ENCODE data around the gene ANO8. TPM values are rescaled to one million over a fixed set of nuclear protein-coding genes. Genes with fewer than 3 reads are reported as not detected.
"Not testable (repeated sequence)": the region's sequence is repeated elsewhere in the genome, so short reads cannot be mapped to it uniquely, and the experiment has no call there.

The ANO8 gene
- total and polyA plus RNA-seq, 5 donors: 7.1 to 10.9 (median 8.1) TPM

DNA sequence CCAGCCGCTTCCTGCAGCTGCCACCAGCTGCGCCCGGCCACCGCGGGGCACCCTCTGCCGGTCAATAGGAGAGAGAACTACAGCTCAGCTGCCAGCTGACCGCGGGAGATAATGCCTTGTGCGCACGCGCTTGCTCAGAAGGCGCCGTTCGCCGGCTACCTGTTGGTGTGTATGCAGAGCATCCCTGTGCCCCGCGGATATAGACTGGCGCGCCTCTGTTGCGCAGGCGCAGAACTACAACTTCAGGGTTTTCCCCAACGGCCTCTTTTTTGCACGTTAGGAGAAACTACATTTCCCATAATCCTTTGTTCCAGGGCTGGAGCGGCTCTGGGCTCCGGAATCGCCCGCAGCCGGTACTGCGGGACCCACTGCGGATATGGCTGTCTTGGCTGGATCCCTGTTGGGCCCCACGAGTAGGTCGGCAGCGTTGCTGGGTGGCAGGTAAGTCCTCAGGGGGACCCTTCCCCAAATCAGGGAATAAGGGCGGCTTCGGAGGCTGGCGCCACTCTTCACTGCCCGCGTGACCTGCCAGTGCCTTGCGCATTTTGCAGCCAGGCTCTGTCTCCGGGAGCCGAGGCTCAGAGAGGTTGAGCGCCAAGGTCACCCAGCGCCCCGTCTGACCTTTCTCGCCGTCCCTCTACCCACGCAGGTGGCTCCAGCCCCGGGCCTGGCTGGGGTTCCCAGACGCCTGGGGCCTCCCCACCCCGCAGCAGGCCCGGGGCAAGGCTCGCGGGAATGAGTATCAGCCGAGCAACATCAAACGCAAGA, 29.0 kb downstream of the ANO8 start, which contains the start of gene MRPL34:
MRPL34 (plus strand) TSS at position 356 of the 768 bp plus-strand sequence; CDS start at position 377, 21 bp downstream.
- intact Hi-C loops (cut with DNase I): no loop called here
- under 1% methylated on average over 55 of the region's 55 CpGs for WGBS
- H3K4me1 ChIP-seq (ENCODE audit: control insufficient read depth, insufficient read depth, low read length): no peaks in the 10 kb centered on the region
- ATAC-seq (peak; percentile 71), DNase-seq (peak; percentile 94 to 98 (median 97))
- peak within 1 kb of the TSS; percentile 86 for H3K27ac ChIP-seq (ENCODE audit: low read length)
- no peaks in the 10 kb centered on the region for H3K9me3 ChIP-seq (ENCODE audit: control insufficient read depth, low read length)
- peak within 1 kb of the TSS; percentile 44 for H3K4me3 ChIP-seq (ENCODE audit: low read length)
- H3K27me3 ChIP-seq (ENCODE audit: control insufficient read depth, insufficient read depth): no peaks in the 10 kb centered on the region

DNA sequence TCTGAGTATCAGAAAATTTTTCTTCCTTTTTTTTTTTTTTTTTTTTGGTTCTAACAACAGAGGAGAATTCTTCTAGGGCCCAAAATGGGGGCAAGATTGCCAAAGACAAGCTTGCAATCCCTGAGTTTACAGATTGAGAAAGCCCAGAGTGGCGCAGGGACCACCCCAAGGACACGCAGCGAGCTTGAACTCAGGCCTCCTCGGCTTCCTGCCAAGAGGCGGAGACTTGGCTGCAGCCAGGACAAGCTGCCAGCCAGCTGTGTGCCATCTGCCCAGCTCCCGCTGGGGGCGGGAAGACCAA, 29.5 kb downstream of the ANO8 start:
- intact Hi-C loops (cut with DNase I): no loop called here
- peak overlapping the region; percentile 38 for H3K27ac ChIP-seq (ENCODE audit: low read length)

DNA sequence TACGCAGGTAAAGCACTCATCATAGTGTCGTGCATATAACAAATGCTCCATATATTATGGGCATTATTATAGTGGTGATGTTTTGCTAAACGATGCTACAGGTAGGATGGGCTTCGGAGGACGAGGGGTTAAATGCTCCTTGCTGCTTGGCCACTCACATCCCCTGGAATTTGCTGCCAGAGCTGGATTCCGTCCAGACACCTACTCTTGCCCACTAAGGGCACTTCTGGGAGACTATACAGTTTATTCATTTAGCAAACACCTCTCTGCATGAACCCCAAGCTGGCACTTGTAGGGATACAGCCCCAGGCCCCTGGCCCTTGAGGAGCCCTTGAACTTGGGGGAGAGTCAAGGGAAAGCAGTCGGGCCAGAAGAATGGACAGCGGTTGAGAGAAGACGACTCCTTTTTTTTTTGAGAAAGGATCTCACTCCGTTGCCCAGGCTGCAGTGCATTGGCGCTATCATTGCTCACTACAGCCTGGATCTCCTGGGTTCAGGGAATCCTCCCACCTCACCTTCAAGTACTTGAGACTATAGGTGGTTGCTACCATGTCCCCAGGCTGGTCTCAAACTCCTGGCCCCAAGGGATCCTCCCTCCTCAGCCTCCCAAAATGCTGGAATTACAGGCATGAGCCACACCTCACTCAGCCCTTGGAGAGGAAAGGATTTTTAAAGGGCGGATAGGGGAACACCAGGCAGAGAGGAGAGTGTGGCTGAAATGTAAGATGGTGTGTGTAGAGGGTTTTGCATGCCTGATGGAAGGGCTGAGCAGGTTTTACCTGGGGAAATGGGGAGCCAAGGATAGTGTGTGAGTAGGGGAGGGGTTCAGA, 30.1 kb downstream of the ANO8 start:
- DNase-seq (no peak), ATAC-seq (no peak)
- Histone ChIP-seq H3K4me3 (ENCODE audit: low read length) (no peak overlapping the region), H3K27me3 (ENCODE audit: control insufficient read depth, insufficient read depth) (no peaks in the 10 kb centered on the region), H3K4me1 (ENCODE audit: control insufficient read depth, insufficient read depth, low read length) (no peaks in the 10 kb centered on the region), H3K9me3 (ENCODE audit: control insufficient read depth, low read length) (no peaks in the 10 kb centered on the region), H3K27ac (ENCODE audit: low read length) (peak overlapping the region; percentile 38)
- 56% methylated on average over 12 of the region's 12 CpGs for WGBS
- intact Hi-C loops (cut with DNase I): no loop called here

More for the DNA sequence above, 29.5 kb downstream of the ANO8 start:
- WGBS: 1% methylated on average over 7 of the region's 7 CpGs
- ATAC-seq (no peak), DNase-seq (no peak)
- H3K4me1 ChIP-seq (ENCODE audit: control insufficient read depth, insufficient read depth, low read length): no peaks in the 10 kb centered on the region
- H3K27me3 ChIP-seq (ENCODE audit: control insufficient read depth, insufficient read depth): no peaks in the 10 kb centered on the region
- no peak overlapping the region for H3K4me3 ChIP-seq (ENCODE audit: low read length)
- no peaks in the 10 kb centered on the region for H3K9me3 ChIP-seq (ENCODE audit: control insufficient read depth, low read length)

DNA sequence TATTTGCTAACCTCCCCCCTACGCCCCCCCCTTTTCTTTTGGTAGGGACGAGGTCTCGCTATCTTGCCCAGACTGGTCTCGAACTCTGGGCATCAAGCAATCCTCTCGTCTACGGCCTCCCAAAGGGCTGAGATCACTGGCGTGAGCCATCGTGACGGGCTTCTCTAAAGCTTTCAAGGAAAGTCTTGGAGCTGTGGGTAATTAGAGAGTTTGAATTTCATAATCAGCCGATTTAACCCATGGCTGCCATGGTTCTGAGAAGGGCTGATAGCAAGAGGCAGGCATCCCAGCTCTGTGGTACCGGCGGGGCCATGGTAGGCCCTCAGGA, 30.8 kb downstream of the ANO8 start:
- no peak overlapping the region for H3K4me3 ChIP-seq (ENCODE audit: low read length)
- 51% methylated on average over 12 of the region's 12 CpGs for WGBS
- H3K27ac ChIP-seq (ENCODE audit: low read length): peak overlapping the region; percentile 31
- no peaks in the 10 kb centered on the region for H3K9me3 ChIP-seq (ENCODE audit: control insufficient read depth, low read length)
- intact Hi-C loops (cut with DNase I): no loop called here
- no peak for DNase-seq
- ATAC-seq: no peak
- H3K27me3 ChIP-seq (ENCODE audit: control insufficient read depth, insufficient read depth): no peaks in the 10 kb centered on the region
- no peaks in the 10 kb centered on the region for H3K4me1 ChIP-seq (ENCODE audit: control insufficient read depth, insufficient read depth, low read length)

DNA sequence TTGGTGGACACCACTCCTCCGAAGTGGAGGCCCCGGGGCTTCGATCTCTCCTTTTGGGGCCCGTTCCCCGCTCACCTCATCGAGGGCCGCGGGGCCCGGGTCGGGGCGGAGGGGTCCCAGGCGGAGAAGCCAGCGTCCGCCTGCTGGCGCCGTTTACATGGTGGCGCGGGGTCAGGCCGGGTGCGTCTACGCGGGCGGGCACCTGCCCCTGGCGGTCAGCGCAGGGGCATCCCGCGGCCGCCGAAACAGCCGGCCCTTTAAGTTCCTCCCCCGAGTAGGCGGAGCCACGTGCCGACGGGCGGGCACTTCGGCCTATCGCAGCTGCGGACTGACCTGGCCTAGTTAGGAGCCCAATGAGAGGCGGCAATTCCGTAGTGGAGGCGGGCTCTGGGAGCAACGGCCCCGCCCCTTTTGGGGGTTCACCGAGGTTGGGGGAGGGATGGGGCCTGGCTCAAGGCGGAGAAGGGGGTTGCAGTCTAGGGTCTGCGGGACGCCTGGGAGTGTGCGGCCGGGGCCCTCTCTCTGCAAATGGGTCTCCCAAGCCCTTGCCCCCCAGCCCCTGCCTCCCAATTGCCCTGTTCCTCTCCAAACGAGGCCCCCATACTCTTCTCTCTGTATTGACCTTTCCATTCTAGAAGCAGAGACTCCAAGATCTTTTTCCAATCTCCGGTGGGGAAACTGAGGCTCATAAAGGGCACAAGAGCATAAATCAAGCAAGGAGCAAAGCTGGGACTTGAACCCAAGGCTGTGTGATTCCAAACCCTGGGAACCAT, 31.3 kb downstream of the ANO8 start, which contains the start of gene ABHD8:
ABHD8 (minus strand) TSS at position 259 of the 773 bp plus-strand sequence. CDS start 1,809 bp downstream, outside the sequence.
- no peaks in the 10 kb centered on the region for H3K9me3 ChIP-seq (ENCODE audit: control insufficient read depth, low read length)
- no peaks in the 10 kb centered on the region for H3K4me1 ChIP-seq (ENCODE audit: control insufficient read depth, insufficient read depth, low read length)
- WGBS: under 1% methylated on average over 52 of the region's 52 CpGs
- ATAC-seq (peak; percentile 88 to 91), DNase-seq (peak; percentile 97 to 99 (median 98))
- no peaks in the 10 kb centered on the region for H3K27me3 ChIP-seq (ENCODE audit: control insufficient read depth, insufficient read depth)
- peak within 1 kb of the TSS; percentile 87 for H3K4me3 ChIP-seq (ENCODE audit: low read length)
- H3K27ac ChIP-seq (ENCODE audit: low read length): peak within 1 kb of the TSS; percentile 31
- intact Hi-C loops (cut with DNase I): no loop called here

DNA sequence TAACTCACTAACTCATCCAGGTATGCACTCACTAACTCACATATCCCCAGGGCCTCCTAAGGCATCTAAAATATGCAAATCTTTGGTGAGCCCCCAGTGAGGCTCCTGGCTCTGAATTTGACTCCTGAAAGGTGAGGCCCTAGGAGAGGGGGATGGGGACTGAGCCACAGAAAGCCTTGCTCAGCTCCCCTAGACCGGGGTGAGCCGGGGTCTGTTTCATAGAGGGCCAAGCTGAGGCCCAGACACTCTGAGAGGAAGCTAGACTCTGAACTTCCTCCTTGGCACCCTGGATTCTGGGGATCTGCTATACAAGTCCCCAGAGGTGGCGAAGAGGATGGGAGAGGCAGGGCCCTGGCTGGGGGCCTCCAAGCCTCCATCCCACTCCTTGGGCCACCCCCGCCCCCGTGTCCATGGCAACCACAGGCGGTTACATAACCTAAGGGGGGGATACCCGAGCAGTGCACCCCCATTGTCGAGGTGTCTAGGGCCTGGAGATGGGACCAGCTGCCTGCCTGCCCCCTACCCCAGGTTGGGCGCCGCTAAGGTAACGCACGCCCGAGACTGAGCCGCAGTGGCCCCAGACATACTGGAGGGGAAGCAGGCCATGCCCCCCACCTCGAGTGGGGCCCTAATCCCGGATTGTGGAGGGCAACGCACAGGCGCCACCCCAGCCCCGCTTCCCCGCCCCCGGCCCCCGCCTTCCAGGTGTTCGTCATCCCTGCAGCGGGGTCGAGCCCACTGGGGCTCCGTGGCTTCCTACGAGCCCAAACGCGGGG, 32.1 kb downstream of the ANO8 start:
- DNase-seq (peak in 2 of 3 donors; percentile 73 to 80), ATAC-seq (peak in 1 of 2 donors; percentile 1)
- no peaks in the 10 kb centered on the region for H3K9me3 ChIP-seq (ENCODE audit: control insufficient read depth, low read length)

DNA sequence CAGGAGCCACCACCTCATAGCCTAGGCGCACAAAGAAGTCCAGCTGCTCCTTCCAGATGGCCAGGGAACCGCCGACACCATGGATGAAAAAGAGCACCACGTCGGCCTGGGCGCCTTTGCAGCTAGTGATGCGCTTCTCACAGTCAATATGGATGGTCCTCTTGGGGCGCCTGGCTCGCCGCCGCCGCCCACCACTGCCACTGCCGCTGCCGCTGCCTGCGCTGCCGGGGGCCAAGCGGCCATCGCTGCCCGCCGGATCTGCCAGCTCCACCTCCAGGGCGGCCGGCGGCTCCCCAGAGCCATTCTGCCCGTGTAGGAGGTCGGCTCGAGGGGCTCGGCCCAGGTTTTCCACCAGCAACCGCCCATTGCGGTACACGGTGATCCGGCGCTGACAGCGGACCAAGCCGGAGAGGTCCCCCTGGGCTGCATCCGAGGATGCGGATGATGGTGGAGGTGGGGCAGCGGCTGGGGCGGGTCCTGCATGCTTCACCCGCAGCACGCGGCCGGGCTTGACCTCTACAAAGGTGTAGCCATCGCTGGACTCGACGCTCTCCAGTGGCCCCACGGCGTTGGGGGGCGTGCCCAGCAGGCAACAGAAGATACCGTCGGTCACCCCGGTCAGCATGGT, 33.5 kb downstream of the ANO8 start:
- intact Hi-C loops (cut with DNase I): no loop called here
- Histone ChIP-seq H3K27me3 (ENCODE audit: control insufficient read depth, insufficient read depth) (no peaks in the 10 kb centered on the region), H3K4me3 (ENCODE audit: low read length) (no peak overlapping the region), H3K4me1 (ENCODE audit: control insufficient read depth, insufficient read depth, low read length) (no peaks in the 10 kb centered on the region), H3K9me3 (ENCODE audit: control insufficient read depth, low read length) (no peaks in the 10 kb centered on the region), H3K27ac (ENCODE audit: low read length) (no peak overlapping the region)
- WGBS: 93% methylated on average over 51 of the region's 51 CpGs
- no peak for ATAC-seq
- peak in 1 of 3 donors; percentile 57 for DNase-seq

More for the DNA sequence above, 32.1 kb downstream of the ANO8 start:
- H3K4me3 ChIP-seq (ENCODE audit: low read length): peak overlapping the region; percentile 87
- no peaks in the 10 kb centered on the region for H3K4me1 ChIP-seq (ENCODE audit: control insufficient read depth, insufficient read depth, low read length)
- no peaks in the 10 kb centered on the region for H3K27me3 ChIP-seq (ENCODE audit: control insufficient read depth, insufficient read depth)
- WGBS: 12% methylated on average over 29 of the region's 29 CpGs
- intact Hi-C loops (cut with DNase I): no loop called here
- no peak overlapping the region for H3K27ac ChIP-seq (ENCODE audit: low read length)

DNA sequence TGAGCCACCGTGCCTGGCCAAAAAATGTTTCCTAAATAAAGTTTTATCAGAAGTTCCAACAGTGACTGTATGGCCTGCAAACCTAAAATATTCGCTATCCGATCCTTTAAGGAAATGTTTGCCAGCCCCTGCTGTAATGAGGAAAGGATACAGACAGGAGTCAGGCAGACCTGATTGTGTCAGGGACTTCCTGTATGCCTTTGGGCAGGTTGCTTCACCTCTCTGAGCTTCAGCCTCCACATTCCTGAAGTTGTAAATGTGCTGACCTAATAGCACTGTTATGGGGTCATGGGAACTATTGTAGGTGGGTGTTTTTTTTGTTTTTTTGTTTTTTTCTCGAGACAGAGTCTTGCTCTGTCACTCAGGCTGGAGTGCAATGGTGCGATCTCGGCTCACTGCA, 37.7 kb downstream of the ANO8 start:
- Histone ChIP-seq H3K9me3 (ENCODE audit: control insufficient read depth, low read length) (no peaks in the 10 kb centered on the region), H3K27ac (ENCODE audit: low read length) (no peak overlapping the region), H3K4me3 (ENCODE audit: low read length) (no peak overlapping the region), H3K4me1 (ENCODE audit: control insufficient read depth, insufficient read depth, low read length) (no peaks in the 10 kb centered on the region), H3K27me3 (ENCODE audit: control insufficient read depth, insufficient read depth) (no peaks in the 10 kb centered on the region)
- intact Hi-C loops (cut with DNase I): loop anchor here in 3 of 4 donors (10.0 kb wide), 2 partner anchors 88 to 98 kb away; partner anchors contain the start of gene CCDC194 (in 1 of the 3)
- ATAC-seq (no peak), DNase-seq (no peak)
- WGBS: 88% methylated on average over 6 of the region's 6 CpGs

DNA sequence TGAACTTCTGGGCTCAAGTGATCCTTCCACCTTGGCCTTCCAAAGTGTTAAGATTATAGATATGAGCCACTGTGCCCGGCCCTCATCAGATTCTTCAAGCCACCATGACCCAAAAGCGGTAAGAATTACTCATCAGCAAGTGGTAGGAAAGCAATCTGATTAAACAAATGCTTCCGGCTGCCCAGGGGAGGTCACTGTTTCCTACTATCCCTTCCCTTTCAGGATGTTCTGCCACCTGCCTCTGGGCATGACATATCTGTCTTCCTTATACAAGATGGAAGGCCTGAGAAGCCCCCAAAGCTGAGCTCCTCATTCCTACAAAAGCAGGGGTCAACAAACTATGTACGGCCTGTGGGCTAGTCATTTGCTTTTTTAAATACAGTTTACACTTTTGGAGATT, 38.4 kb downstream of the ANO8 start:
- DNase-seq (no peak), ATAC-seq (no peak)
- intact Hi-C loops (cut with DNase I): loop anchor here in 3 of 4 donors (10.0 kb wide), 2 partner anchors 89 to 99 kb away; partner anchors contain the start of gene CCDC194 (in 1 of the 3)
- WGBS: 66% methylated on average over 4 of the region's 4 CpGs
- Histone ChIP-seq H3K9me3 (ENCODE audit: control insufficient read depth, low read length) (no peaks in the 10 kb centered on the region), H3K27me3 (ENCODE audit: control insufficient read depth, insufficient read depth) (no peaks in the 10 kb centered on the region), H3K27ac (ENCODE audit: low read length) (no peak overlapping the region), H3K4me1 (ENCODE audit: control insufficient read depth, insufficient read depth, low read length) (no peaks in the 10 kb centered on the region), H3K4me3 (ENCODE audit: low read length) (no peak overlapping the region)

DNA sequence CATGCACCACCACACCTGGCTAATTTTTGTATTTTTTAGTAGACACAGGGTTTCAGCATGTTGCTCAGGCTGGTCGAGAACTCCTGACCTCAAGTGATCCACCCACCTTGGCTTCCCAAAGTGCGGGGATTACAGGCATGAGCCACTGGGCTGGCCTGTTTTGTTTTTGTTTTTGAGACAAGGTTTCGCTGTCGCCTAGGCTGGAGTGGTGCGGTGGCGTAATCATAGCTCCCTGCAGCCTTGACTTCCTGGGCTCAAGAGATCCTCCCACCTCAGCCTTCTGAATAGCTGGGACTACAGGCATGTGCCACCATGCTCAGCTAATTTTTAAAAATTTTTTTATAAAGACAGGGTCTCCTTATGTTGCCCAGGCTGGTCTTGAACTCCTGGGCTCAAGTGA, 39.1 kb downstream of the ANO8 start:
- H3K4me1 ChIP-seq (ENCODE audit: control insufficient read depth, insufficient read depth, low read length); H3K27me3 ChIP-seq (ENCODE audit: control insufficient read depth, insufficient read depth); H3K4me3 ChIP-seq (ENCODE audit: low read length); ATAC-seq; DNase-seq; H3K27ac ChIP-seq (ENCODE audit: low read length); H3K9me3 ChIP-seq (ENCODE audit: control insufficient read depth, low read length): not testable (repeated sequence)
- intact Hi-C loops (cut with DNase I): loop anchor here in 3 of 4 donors (10.0 kb wide), 2 partner anchors 89 to 99 kb away; partner anchors contain the start of gene CCDC194 (in 1 of the 3)
- 96% methylated on average over 6 of the region's 6 CpGs for WGBS

Data from right cardiac atrium (tissue), 5 donors.